Stimulated activated CD8-positive, alpha-beta memory T cell treated with anti-CD3 and anti-CD28 coated beads, Interleukin-15, amount 100 ng/mL, for 1 hour (primary cell): ENCODE data around the gene CRYAA.
"Not testable (repeated sequence)": the region's sequence is repeated elsewhere in the genome, so short reads cannot be mapped to it uniquely, and the experiment has no call there.

Source experiments
- DNase-seq: peaks from one replicate; pipeline ENCODE4 v3.0.0-alpha.2; 2020; ENCODE audit warnings: low read depth

Gene CRYAA

GRCh38 chr21:43168708-43169107 is at the start of gene CRYAA:
TSS of gene CRYAA (plus strand) at chr21:43169008. CDS start at chr21:43169100, 92 bp downstream.
- not testable (repeated sequence) for DNase-seq

- DNase-seq, result not testable (repeated sequence)
These were observed 38.7 kb upstream of the CRYAA start for GRCh38 chr21:43130094-43130493.

GRCh38 chr21:43134520-43134919 is 34.3 kb upstream of the CRYAA start:
- not testable (repeated sequence) for DNase-seq

GRCh38 chr21:43138944-43139343 is 29.9 kb upstream of the CRYAA start:
- not testable (repeated sequence) for DNase-seq

GRCh38 chr21:43141407-43141806 is 27.4 kb upstream of the CRYAA start:
- DNase-seq, result not testable (repeated sequence)

- DNase-seq, result not testable (repeated sequence)
These were observed 22.2 kb upstream of the CRYAA start for GRCh38 chr21:43146637-43147036.

- not testable (repeated sequence) for DNase-seq
These were observed 20.8 kb upstream of the CRYAA start for GRCh38 chr21:43147999-43148398.

- DNase-seq, result not testable (repeated sequence)
These were observed 19.5 kb upstream of the CRYAA start for GRCh38 chr21:43149344-43149743.

GRCh38 chr21:43153601-43154000 is 15.2 kb upstream of the CRYAA start:
- DNase-seq, result not testable (repeated sequence)

- DNase-seq, result not testable (repeated sequence)
These were observed 9.3 kb upstream of the CRYAA start for GRCh38 chr21:43159279-43160175.

GRCh38 chr21:43161826-43162707 is 6.7 kb upstream of the CRYAA start:
- DNase-seq, result not testable (repeated sequence)

GRCh38 chr21:43162708-43163205 is 6.1 kb upstream of the CRYAA start:
- DNase-seq, result not testable (repeated sequence)

- not testable (repeated sequence) for DNase-seq
These were observed 4.0 kb upstream of the CRYAA start for GRCh38 chr21:43164823-43165222.

GRCh38 chr21:43165734-43166133 is 3.1 kb upstream of the CRYAA start:
- DNase-seq, result not testable (repeated sequence)

- DNase-seq, result not testable (repeated sequence)
These were observed 550 bp downstream of the CRYAA start for GRCh38 chr21:43169230-43169886.

GRCh38 chr21:43169891-43170290 is 1.1 kb downstream of the CRYAA start:
- DNase-seq, result not testable (repeated sequence)

GRCh38 chr21:43172812-43173211 is 4.0 kb downstream of the CRYAA start:
- DNase-seq, result not testable (repeated sequence)

GRCh38 chr21:43173438-43173837 is 4.6 kb downstream of the CRYAA start:
- DNase-seq, result not testable (repeated sequence)

- not testable (repeated sequence) for DNase-seq
These were observed 5.1 kb downstream of the CRYAA start for GRCh38 chr21:43173930-43174329.

- not testable (repeated sequence) for DNase-seq
These were observed 6.2 kb downstream of the CRYAA start for GRCh38 chr21:43174998-43175397.

GRCh38 chr21:43176621-43177020 is 7.8 kb downstream of the CRYAA start:
- DNase-seq, result not testable (repeated sequence)
